Measurements from ENCODE around the gene PLSCR3.

Gene PLSCR3

DNA sequence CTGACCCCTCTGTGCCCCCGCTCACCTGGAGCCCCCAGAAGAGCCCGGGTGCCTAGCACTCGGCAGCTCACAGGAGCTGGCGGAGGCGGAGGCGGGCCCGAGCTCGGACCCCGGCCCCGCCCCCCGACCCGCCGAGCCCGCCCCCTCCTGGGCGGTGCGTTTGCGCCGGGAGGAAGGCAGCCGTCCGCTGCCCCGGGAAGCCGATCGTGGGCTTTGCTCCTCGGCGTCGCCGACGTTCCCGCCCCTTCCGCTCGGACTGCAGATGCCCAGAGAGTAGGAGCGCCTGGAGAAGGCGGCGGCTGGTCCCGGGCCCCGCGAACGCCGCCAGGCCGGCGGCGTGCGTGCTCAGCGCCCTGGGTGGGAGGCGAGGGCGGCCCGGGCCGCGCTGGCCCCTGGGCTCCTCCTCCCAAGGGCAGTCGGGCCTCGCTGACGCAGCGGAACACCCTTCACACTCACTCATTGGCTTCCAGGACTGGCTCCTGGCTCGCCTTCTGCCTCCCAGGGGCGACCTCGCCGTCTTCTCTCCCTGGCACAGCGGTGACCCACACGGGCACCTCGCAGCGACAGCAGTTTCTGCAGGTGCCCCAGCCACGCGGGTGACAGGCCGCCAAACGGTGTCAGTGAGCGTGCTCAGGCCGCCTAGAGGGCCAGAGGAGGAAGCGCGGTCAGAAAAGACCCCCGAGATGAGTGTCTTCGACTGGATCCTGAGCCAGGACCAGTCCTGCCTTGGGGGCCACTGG is at the start of gene PLSCR3:
Gene PLSCR3 (minus strand): TSS at position 74 of the 740 bp plus-strand sequence. CDS start 415 bp downstream, outside the sequence.
- no peaks in the 10 kb centered on the region for H3K9me2 ChIP-seq (ENCODE audit: low read depth, low read length)
- no peaks in the 10 kb centered on the region for H4K20me1 ChIP-seq (ENCODE audit: insufficient read depth, low read length)
- H3K79me2 ChIP-seq (ENCODE audit: insufficient read depth, low read length), result no peaks in the 10 kb centered on the region
- H3K27ac ChIP-seq (ENCODE audit: low read depth, low read length, poor library complexity, severe bottlenecking), result no peak within 1 kb of the TSS
- TF ChIP-seq, protein P1, sequence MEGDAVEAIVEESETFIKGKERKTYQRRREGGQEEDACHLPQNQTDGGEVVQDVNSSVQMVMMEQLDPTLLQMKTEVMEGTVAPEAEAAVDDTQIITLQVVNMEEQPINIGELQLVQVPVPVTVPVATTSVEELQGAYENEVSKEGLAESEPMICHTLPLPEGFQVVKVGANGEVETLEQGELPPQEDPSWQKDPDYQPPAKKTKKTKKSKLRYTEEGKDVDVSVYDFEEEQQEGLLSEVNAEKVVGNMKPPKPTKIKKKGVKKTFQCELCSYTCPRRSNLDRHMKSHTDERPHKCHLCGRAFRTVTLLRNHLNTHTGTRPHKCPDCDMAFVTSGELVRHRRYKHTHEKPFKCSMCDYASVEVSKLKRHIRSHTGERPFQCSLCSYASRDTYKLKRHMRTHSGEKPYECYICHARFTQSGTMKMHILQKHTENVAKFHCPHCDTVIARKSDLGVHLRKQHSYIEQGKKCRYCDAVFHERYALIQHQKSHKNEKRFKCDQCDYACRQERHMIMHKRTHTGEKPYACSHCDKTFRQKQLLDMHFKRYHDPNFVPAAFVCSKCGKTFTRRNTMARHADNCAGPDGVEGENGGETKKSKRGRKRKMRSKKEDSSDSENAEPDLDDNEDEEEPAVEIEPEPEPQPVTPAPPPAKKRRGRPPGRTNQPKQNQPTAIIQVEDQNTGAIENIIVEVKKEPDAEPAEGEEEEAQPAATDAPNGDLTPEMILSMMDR (IDR thresholded peaks at IDR 0.05; ENCODE audit: low read length), result peak; percentile 33
- no peak for TF ChIP-seq EZH2 (IDR thresholded peaks at IDR 0.05; ENCODE audit: borderline replicate concordance, low read length)
- no peaks in the 10 kb centered on the region for H3K27me3 ChIP-seq (ENCODE audit: insufficient read depth, low read length)
- H3K4me3 ChIP-seq (ENCODE audit: low read depth, low read length, poor library complexity, severe bottlenecking), result peak within 1 kb of the TSS; percentile 70
- no peaks in the 10 kb centered on the region for H3F3A ChIP-seq (ENCODE audit: insufficient read depth, low read length)
- H3K4me2 ChIP-seq (ENCODE audit: low read length), result peak within 1 kb of the TSS; percentile 80
- no peaks in the 10 kb centered on the region; the same call in 1 of the 2 replicates for H3K36me3 ChIP-seq (ENCODE audit: insufficient read depth, low read length)
- no peak within 1 kb of the TSS for H2AFZ ChIP-seq (ENCODE audit: low read length)
- H3K4me1 ChIP-seq (ENCODE audit: insufficient read depth, low read length, severe bottlenecking), result peaks cover 15% of the 10 kb centered on the region
- peak within 1 kb of the TSS; percentile 61 for H3K9ac ChIP-seq (ENCODE audit: low read length)
- no peaks in the 10 kb centered on the region for H3K9me3 ChIP-seq (ENCODE audit: low read length)

DNA sequence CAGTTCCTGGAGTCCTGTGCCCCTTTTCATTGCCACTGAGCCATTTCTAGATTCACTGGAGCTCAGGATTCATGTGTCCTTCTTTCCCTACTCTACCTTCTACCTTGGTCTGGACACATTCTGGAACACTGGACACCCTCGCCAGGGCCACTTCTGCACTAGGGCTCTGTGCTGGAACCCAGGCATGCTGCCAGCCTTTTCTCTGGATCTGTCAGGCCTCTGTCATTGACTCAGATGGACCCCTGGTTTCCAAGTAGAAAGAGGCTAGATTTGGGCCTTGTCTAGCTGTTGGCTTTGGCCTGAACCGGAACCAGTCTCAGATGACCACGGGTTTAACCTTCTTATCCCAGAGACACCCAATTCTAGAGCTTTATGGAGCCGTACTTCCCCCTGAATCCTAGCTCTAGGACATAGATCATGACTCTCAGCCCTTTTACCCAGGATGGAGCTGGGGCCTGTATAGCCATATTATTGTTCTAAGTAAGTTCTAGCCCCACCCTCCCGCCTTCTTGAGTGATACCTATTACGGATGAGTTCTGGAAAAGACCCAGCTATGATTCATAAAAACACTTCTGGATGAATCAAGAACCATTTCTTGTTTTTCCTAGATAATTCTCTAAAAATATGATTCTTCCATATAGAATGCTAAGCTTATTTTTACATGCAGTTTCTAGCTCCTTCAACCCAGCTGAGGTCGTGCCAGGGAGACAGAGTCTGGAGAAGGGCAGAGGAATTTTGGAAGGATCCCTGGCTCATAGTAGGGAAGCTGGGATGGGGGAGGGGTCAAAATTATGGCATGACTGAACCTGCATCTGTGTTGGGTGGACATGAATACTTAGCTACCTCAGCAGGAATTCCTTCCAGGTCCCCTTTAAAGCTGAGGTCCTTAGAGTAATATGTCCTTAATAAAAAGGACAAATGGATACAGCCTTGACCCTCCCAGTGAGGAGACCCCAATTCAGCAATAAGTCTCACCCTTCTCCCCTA is 49.5 kb upstream of the PLSCR3 start:
- Histone ChIP-seq H4K20me1 (ENCODE audit: insufficient read depth, low read length) (no peaks in the 10 kb centered on the region), H3K79me2 (ENCODE audit: insufficient read depth, low read length) (no peaks in the 10 kb centered on the region), H3K9ac (ENCODE audit: low read length) (no peak overlapping the region), H3K9me2 (ENCODE audit: low read depth, low read length) (no peaks in the 10 kb centered on the region), H3K27me3 (ENCODE audit: insufficient read depth, low read length) (peaks cover 19% of the 10 kb centered on the region), H2AFZ (ENCODE audit: low read length) (no peak overlapping the region), H3K36me3 (ENCODE audit: insufficient read depth, low read length) (no peaks in the 10 kb centered on the region), H3F3A (ENCODE audit: insufficient read depth, low read length) (no peaks in the 10 kb centered on the region), H3K9me3 (ENCODE audit: low read length) (no peaks in the 10 kb centered on the region), H3K4me1 (ENCODE audit: insufficient read depth, low read length, severe bottlenecking) (peaks cover 33% of the 10 kb centered on the region), H3K27ac (ENCODE audit: low read depth, low read length, poor library complexity, severe bottlenecking) (no peak overlapping the region), H3K4me2 (ENCODE audit: low read length) (no peak overlapping the region), H3K4me3 (ENCODE audit: low read depth, low read length, poor library complexity, severe bottlenecking) (no peak overlapping the region)
- no peak for TF ChIP-seq EZH2 (IDR thresholded peaks at IDR 0.05; ENCODE audit: borderline replicate concordance, low read length)
- TF ChIP-seq, protein P1 (IDR thresholded peaks at IDR 0.05; ENCODE audit: low read length), result no peak

DNA sequence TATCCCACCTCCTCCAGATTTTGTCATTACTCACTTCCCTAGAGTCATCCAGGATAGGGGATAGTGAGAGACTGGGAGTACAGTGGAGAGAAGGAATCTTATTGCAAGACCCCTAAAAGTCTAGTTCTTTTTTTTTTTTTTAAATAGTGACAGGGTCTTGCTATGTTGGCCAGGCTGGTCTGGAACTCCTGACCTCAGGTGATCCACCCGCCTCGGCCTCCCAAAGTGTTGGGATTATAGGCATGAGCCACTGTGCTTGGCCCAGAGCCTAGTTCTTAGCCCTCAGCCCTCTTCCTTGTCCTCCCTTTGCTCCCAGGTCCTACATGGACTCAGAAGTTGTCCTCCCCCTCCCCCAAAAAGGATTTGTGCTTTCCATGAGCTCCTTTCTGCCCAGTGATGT is 47.8 kb upstream of the PLSCR3 start:
- TF ChIP-seq, protein P1 (IDR thresholded peaks at IDR 0.05; ENCODE audit: low read length), result no peak
- no peak for TF ChIP-seq EZH2 (IDR thresholded peaks at IDR 0.05; ENCODE audit: borderline replicate concordance, low read length)
- Histone ChIP-seq H3K79me2 (ENCODE audit: insufficient read depth, low read length) (no peaks in the 10 kb centered on the region), H3K9ac (ENCODE audit: low read length) (no peak overlapping the region), H3K4me2 (ENCODE audit: low read length) (no peak overlapping the region), H3K27me3 (ENCODE audit: insufficient read depth, low read length) (peaks cover 25% of the 10 kb centered on the region), H3K36me3 (ENCODE audit: insufficient read depth, low read length) (peaks cover 3% of the 10 kb centered on the region; the same call in 1 of the 2 replicates), H4K20me1 (ENCODE audit: insufficient read depth, low read length) (no peaks in the 10 kb centered on the region), H3K9me2 (ENCODE audit: low read depth, low read length) (no peaks in the 10 kb centered on the region), H2AFZ (ENCODE audit: low read length) (no peak overlapping the region), H3K4me3 (ENCODE audit: low read depth, low read length, poor library complexity, severe bottlenecking) (no peak overlapping the region), H3K27ac (ENCODE audit: low read depth, low read length, poor library complexity, severe bottlenecking) (no peak overlapping the region), H3F3A (ENCODE audit: insufficient read depth, low read length) (no peaks in the 10 kb centered on the region), H3K4me1 (ENCODE audit: insufficient read depth, low read length, severe bottlenecking) (peaks cover 50% of the 10 kb centered on the region), H3K9me3 (ENCODE audit: low read length) (no peaks in the 10 kb centered on the region)

Measured in OCI-LY1 (cell line).